ENCODE results near the gene AFF2.

DNA sequence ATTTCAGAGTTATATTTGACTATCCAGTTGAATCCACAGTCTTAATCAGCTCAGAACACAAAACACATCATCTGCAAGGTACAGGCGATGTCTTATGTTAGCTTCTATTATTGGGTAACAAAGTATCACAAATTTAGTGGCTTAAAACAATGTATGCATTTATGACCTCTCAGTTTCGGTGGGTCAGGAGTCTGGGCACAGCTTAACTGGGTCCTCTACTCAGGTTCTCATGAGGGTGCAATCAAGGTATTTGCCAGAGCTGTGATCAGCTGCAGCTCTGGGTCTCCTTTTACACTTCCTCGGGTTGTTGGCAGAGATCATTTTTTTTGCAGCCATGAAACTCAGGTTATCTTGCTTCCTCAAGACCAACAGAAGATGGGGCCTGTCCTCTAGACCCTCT lies 505.8 kb downstream of the AFF2 start:
- TF ChIP-seq POLR2AphosphoS5 (IDR thresholded peaks at IDR 0.05) (no peak), POLR2A (IDR thresholded peaks at IDR 0.05) (no peak)
- TF ChIP-seq, protein P1, sequence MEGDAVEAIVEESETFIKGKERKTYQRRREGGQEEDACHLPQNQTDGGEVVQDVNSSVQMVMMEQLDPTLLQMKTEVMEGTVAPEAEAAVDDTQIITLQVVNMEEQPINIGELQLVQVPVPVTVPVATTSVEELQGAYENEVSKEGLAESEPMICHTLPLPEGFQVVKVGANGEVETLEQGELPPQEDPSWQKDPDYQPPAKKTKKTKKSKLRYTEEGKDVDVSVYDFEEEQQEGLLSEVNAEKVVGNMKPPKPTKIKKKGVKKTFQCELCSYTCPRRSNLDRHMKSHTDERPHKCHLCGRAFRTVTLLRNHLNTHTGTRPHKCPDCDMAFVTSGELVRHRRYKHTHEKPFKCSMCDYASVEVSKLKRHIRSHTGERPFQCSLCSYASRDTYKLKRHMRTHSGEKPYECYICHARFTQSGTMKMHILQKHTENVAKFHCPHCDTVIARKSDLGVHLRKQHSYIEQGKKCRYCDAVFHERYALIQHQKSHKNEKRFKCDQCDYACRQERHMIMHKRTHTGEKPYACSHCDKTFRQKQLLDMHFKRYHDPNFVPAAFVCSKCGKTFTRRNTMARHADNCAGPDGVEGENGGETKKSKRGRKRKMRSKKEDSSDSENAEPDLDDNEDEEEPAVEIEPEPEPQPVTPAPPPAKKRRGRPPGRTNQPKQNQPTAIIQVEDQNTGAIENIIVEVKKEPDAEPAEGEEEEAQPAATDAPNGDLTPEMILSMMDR (IDR thresholded peaks at IDR 0.05), result no peak
